Right hindlimb (tissue), 1 donor: ENCODE measurements around the gene PRELID3B.
A peak's percentile ranks its signal among the peaks of the same experiment; 100 is the strongest.

Experiments
- DNase-seq: peaks from one replicate; pipeline ENCODE4 v3.0.0-alpha.2; 2018

The PRELID3B gene

GRCh38 chr20:59042151-59042795 is at the start of gene PRELID3B:
Gene PRELID3B (minus strand): TSS chr20:59042786. CDS start chr20:59042730, 56 bp downstream.
- DNase-seq, result no peak

GRCh38 chr20:59087829-59088433 is 45.3 kb upstream of the PRELID3B start:
- peak; percentile 70 for DNase-seq

GRCh38 chr20:59086923-59087322 is 44.3 kb upstream of the PRELID3B start:
- DNase-seq, result no peak

- peak; percentile 64 for DNase-seq
These were observed 41.7 kb upstream of the PRELID3B start for GRCh38 chr20:59084041-59084850.

GRCh38 chr20:59082981-59083380 is 40.4 kb upstream of the PRELID3B start:
- DNase-seq, result no peak

- DNase-seq, result no peak
These were observed 39.6 kb upstream of the PRELID3B start for GRCh38 chr20:59082077-59082740.

- DNase-seq, result no peak
These were observed 38.5 kb upstream of the PRELID3B start for GRCh38 chr20:59081036-59081435.

GRCh38 chr20:59078231-59078630 is 35.6 kb upstream of the PRELID3B start:
- no peak for DNase-seq

GRCh38 chr20:59077705-59078104 is 35.1 kb upstream of the PRELID3B start:
- DNase-seq, result no peak

- no peak for DNase-seq
These were observed 33.4 kb upstream of the PRELID3B start for GRCh38 chr20:59075934-59076508.

- DNase-seq, result no peak
These were observed 31.9 kb upstream of the PRELID3B start for GRCh38 chr20:59074456-59074855.

GRCh38 chr20:59073582-59073981 is 31.0 kb upstream of the PRELID3B start:
- no peak for DNase-seq

- DNase-seq, result no peak
These were observed 28.6 kb upstream of the PRELID3B start for GRCh38 chr20:59071216-59071615.

GRCh38 chr20:59069026-59069425 is 26.4 kb upstream of the PRELID3B start:
- no peak for DNase-seq

GRCh38 chr20:59068534-59068933 is 25.9 kb upstream of the PRELID3B start:
- DNase-seq, result no peak

- DNase-seq, result no peak
These were observed 21.7 kb upstream of the PRELID3B start for GRCh38 chr20:59064214-59064722.

GRCh38 chr20:59063358-59064213 is 21.0 kb upstream of the PRELID3B start:
- DNase-seq, result peak; percentile 28

GRCh38 chr20:59062081-59062480 is 19.5 kb upstream of the PRELID3B start:
- no peak for DNase-seq

GRCh38 chr20:59055302-59055701 is 12.7 kb upstream of the PRELID3B start:
- DNase-seq, result no peak

- peak; percentile 33 for DNase-seq
These were observed 9.1 kb upstream of the PRELID3B start for GRCh38 chr20:59051666-59052185.

GRCh38 chr20:59050437-59050836 is 7.9 kb upstream of the PRELID3B start:
- no peak for DNase-seq

GRCh38 chr20:59048681-59049030 is 6.1 kb upstream of the PRELID3B start:
- DNase-seq, result no peak
